ENCODE measurements around the gene POR.

- TF ChIP-seq CTCF (conservative IDR thresholded peaks at IDR 0.05): no peak
- TF ChIP-seq EZH2 (IDR thresholded peaks at IDR 0.05; ENCODE audit: low read depth): no peak
Measured at GRCh38 chr7:75880242-75880641, 34.7 kb upstream of the POR start.

All from PC-9 (cell line).